NCI-H82 (cell line): ENCODE data around the gene PLEKHG3.
A peak's percentile ranks its signal among the peaks of the same experiment; 100 is the strongest.

Experiments
- DNase-seq: peaks from one replicate; lab custom pipeline; 2025; lab: John Stamatoyannopoulos, UW

Gene PLEKHG3

GRCh38 chr14:64763801-64764621 is 59.8 kb downstream of the PLEKHG3 start:
- DNase-seq = peak; percentile 76

- peak; percentile 90 for DNase-seq
Measured at GRCh38 chr14:64764641-64765520, 60.7 kb downstream of the PLEKHG3 start.

- no peak for DNase-seq
Measured at GRCh38 chr14:64765740-64766302, 61.6 kb downstream of the PLEKHG3 start.

DNA sequence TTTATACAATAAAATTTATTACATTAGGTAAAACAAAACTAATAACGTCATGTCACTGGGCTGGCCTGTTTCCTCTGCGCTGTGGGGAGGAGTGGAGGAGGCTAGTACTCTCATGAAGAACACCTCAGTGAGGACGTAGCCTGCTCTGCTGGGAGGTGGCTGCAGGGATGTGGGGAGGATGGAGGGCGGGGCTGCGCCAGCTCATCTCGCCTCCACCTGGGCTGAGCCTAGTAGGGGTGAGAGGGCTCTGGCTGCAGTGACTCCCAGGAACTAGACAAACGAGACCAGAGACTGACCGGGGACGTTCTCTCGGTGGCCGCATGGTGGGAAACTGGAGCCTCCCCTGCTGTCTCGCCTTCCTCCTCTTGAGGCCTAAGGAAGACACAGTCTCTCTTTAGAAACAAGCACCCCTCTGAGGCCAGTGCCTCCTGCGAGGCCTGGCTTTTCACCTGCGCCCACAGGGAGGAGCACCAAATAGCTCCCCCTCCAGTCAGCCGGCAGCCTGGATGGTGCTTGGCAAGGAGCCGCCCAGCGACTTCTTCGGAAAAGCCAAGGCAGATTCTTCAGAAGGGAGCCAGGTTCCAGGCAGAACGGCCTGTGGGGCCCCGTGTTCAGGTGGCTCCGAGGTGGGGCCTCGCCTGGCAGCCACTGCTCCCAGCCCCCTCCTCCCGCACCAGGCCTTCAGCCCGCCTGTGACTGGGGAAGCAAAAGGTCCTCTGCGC is 62.4 kb downstream of the PLEKHG3 start:
- no peak for DNase-seq

DNA sequence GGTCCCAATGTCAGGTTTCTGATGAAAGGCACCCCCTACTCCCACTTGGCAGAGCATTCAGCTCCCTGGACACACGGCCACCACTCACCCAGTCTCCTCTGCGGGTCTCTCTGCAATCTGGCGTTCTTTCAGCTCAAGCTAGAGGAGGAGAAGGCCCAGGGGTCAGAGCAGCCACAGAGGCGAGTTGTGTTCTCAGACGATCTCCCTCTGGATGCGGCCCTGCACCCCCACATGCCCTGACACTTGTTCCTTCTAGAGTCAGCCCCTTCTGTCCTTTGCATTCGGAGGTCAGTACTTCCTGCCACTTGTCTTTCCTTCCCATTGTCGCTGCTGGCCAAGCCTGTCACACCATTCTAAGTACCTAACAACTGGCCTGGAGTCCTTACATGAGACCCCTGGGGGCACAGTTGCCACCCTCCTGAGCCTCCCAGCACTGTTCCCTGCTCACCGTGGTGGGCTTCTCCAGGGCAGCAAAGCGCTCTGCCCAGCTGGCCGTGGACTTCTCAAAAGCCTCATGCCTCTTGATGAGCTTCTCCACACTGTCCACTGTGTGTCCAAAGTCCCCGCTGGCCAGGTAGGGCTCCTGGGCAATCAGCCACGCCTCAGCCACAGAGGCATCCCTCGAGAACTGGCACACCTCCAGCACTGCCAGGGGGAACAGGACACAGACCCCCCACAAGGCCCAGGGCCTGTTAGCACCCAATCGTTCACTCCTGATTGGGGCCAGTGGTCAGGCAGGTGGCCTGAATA is 63.2 kb downstream of the PLEKHG3 start:
- no peak for DNase-seq

- DNase-seq = no peak
Measured at GRCh38 chr14:64768401-64769095, 64.3 kb downstream of the PLEKHG3 start.

GRCh38 chr14:64769096-64770020 is 65.1 kb downstream of the PLEKHG3 start:
- DNase-seq = no peak

GRCh38 chr14:64770751-64771150 is 66.5 kb downstream of the PLEKHG3 start:
- DNase-seq = no peak

DNA sequence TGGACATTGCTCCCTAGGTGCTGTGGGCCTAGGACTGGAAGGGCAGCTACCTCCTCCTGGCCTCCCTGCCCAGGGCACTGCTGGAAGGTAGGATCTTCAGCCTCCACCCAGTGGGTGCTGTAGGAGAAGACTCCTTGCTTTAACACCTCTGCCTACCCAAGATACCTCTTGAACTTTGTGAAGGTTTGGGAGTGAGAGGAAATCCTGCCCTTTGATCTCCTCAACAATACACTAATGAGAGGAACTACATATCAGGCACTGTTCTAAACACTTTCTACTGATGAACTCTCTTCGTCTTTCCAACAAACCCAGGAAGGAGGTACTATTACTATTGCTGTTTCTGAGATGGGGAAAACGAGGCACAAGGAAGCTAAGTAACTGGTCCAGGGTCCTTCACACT is 66.9 kb downstream of the PLEKHG3 start:
- no peak for DNase-seq

GRCh38 chr14:64772397-64772950 is 68.2 kb downstream of the PLEKHG3 start:
- DNase-seq = peak; percentile 4

- DNase-seq = no peak
Measured at GRCh38 chr14:64773046-64773445, 68.8 kb downstream of the PLEKHG3 start.

GRCh38 chr14:64773577-64773976 is 69.4 kb downstream of the PLEKHG3 start:
- DNase-seq = no peak

DNA sequence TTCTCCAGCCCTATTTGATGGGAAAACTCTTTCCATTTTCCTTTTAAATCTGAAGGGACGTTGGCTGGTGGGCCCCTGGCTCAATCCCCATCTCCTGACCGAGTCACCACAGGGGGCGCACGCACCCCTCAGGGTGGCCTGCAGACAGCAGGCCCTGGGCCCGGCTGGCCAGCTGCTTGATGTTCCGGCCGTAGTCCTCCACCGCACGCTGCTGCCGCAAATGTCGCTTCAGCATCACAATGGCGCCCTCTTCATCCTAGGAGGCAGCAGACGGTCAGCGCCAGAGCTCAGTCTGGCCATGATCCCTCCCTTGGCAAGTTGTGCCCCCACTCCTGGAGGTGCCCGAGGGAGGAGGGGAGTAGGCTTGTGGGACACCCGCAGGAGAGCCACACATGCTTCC is 70.0 kb downstream of the PLEKHG3 start:
- DNase-seq = no peak

- DNase-seq = no peak
Measured at GRCh38 chr14:64775081-64775777, 71.0 kb downstream of the PLEKHG3 start.

DNA sequence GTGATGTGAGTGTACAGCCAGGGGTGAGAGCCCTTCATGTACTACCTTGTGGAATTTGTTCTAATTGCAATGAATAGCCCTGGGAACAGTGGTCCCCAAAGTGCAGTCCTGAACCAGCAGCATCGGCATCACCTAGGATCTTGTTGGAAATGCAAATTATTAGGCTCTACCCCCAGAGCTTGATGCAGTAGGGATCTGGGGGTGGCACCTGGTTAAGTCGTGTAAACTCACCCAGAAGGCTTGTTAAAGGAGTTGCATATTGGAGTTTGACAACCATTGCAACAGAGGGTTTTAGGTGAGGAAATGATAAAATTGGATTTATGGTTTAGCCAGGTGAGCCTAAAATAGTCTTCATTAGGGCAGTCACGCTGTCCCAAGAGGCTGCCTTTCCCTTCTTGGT is 73.2 kb downstream of the PLEKHG3 start:
- no peak for DNase-seq

DNA sequence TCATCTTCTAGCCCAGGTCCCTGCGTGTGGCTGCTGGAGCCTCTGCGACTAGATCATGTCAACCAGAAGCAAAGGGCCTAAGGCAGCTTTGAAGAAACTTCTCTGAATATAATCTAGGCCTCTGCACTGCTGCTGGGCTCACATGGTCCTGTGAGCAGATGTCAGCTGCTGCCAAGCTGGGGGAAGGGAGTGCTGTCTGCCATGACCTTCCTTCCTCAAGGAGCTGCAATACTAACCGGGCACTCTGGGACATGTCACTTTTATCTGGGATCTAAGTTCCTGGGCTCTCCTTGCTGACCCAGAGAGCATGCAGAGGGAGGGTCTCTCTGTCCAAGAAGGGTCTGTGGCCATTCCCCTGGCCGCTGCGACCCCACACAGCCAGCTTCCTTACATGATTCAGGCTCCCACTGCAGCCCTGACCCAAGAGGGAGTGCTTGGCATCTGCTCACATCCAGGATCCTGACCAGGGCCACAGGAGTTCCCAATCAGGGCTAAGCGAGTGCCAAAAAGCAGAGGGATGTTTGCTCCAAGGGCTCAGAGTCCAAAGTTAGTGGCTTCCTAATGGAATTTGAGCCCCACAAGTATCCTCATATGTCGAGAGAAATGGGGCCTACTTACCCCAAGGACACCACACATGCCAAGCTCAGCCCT is 74.0 kb downstream of the PLEKHG3 start:
- peak; percentile 52 for DNase-seq

DNA sequence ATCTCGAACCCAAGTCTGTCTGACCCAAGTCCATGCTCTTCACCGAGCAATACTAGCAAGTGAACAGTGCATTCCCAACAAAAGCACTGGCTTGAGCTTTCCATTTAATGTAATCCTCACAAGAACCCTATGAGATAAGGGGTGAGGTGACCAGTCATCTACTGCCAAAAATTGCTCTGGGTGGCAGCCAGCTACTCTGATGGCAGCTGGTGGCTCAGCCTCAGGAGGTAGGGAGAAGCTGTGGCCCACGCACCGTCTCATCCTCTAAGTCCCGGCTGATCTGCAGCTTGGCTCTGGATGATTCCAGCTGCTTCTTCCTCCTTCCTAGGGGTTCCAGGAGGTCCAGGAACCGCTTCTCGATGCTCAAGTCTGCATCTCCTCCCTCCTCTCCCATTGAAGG is 75.2 kb downstream of the PLEKHG3 start:
- DNase-seq = no peak

DNA sequence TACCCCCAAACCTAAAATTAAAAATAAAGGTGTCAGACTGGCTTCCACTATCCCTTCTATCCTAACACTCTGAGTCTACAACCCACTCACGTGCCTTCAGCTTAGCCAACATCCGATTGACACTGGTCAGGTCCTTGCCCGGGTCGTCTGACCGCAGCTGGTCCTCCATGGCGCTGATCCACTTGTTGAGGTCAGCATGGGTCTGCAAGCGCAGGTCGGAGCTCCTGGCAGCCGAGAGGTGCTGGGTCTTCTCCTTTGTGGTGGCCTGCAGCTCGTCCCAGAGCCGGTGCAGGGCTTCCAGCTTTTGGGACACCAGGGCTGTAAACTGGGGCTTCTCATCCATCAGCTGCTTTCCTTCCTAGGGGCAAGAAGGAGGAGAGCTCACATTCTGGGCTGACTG is 78.0 kb downstream of the PLEKHG3 start:
- no peak for DNase-seq
